NB4 (cell line): ENCODE measurements around the gene PCDHGA3.

Source experiments
- CTCF ChIP-seq: IDR thresholded peaks from one replicate; pipeline ENCODE4 v1.5.1; 2012; ENCODE audit warnings: low read depth, low read length
- MAX ChIP-seq: IDR thresholded peaks from 2 replicates; pipeline ENCODE4 v1.6.1; 2011; ENCODE audit warnings: low read depth, low read length
- POLR2A ChIP-seq: IDR thresholded peaks from 2 replicates; pipeline ENCODE4 v1.6.1; 2011; ENCODE audit warnings: mild to moderate bottlenecking; ENCODE audit not compliant: insufficient read length; ENCODE audit errors: extremely low read depth

DNA sequence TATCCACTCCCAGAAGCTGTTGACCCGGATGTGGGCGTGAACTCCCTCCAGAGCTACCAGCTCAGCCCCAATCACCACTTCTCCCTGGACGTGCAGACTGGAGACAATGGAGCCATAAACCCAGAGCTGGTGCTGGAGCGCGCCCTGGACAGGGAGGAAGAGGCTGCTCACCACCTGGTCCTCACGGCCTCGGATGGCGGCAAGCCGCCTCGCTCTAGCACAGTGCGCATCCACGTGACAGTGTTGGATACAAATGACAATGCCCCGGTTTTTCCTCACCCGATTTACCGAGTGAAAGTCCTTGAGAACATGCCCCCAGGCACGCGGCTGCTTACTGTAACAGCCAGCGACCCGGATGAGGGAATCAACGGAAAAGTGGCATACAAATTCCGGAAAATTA is 49.6 kb downstream of the PCDHGA3 start:
- no peak for TF ChIP-seq CTCF
- no peak for TF ChIP-seq POLR2A
- TF ChIP-seq MAX = no peak
